NCI-H1436 treated with DMSO at 0.1 percent for 48 hours (cell line): Measurements from ENCODE around the gene GLYAT.

Experiments used
- DNase-seq: peaks from one replicate; lab custom pipeline; 2025; lab: John Stamatoyannopoulos, UW

The GLYAT gene

DNA sequence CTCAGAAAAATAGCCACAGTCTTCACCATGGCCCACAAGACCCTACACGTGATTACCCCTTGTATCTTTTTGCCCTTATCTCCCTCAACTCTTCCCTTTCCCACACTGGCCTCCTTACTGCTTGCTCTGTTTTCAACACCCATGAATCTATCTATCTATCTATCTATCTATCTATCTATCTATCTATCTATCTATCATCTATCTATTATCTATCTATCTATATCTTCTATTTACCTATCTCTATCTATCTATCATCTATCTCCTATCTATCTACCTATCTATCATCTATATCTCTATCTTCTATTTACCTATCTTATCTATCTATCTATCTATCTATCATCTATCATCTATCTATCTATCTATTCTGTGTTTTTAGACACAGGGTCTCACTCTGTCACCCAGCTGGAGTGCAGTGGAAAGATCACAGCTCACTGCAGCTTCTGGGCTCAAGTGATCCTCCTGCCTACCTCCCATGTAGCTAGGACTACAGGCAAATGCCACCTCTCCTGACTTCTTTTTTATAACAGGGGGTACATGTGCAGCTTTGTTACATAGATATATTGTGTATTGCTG lies 55.1 kb downstream of the GLYAT start:
- DNase-seq: no peak

DNA sequence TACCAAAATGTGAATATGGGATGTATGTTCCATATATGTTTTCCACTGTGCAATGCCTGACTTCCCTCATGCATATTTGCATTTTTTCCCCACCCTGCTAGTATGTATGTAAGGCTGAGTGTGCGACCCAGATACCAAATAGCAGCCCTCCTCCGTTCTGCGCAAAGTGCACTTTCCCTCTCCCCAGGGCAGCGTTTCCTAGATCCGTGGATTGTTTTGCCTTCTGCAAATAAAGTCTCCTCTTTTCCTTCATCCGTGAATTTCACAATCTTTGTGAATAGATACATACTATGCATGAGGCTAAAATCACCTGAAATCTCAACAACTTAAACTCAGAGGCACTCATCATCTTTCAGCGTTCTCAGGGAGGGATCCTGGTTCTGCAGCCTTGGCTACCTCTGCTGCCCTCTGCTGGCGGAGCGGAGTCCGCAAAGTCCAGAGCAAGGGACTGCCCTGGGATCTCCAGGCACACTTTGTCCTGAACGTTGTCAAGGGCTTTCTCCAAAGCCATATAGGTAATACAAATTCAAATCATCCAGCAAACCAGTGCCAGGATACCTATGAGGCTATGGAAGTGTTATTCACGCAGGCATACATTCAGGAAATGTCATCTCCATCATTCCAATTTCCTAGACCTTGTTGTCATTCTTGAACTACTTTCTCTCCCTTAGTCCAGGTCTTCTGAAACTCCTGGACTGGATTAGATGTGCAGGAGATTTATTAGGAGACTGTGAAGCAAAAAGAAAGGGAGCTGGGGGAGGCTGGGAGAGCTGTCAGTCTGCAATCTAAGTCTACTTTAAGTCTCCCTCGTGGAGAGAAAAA lies 56.2 kb downstream of the GLYAT start:
- DNase-seq: no peak

- DNase-seq: no peak
Measured at GRCh38 chr11:58674609-58675008, 57.1 kb downstream of the GLYAT start.

GRCh38 chr11:58671983-58672633 lies 59.6 kb downstream of the GLYAT start:
- no peak for DNase-seq

GRCh38 chr11:58659910-58660570 lies 71.7 kb downstream of the GLYAT start:
- DNase-seq: no peak

DNA sequence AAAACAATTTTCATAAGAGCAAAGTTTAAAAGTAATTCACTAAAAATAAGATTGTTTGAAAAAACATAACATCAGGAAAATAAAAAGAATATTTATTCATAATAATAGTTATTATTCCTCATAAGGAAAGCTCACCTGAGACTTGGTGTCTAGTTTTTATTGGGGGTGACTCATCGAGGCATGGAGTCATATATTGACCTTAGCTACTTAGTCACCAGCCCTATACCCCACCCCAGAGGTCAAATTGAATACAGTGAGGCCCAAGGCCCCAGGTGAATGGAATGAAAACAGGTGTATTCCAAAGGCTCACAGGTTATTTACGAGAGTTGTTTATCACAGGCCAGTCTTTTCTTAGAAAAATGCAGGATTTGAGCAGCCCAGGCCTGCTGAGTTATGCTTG lies 72.3 kb downstream of the GLYAT start:
- DNase-seq: no peak
